CD4-positive, alpha-beta T cell treated with Interleukin-1 beta for 1 hour (primary cell): ENCODE results near the gene PRM2.

ENCODE experiments used
- DNase-seq, 2 donors: peaks; one replicate each; pipeline ENCODE4 v3.0.0-alpha.2; 2020 to 2022

Gene PRM2

DNA sequence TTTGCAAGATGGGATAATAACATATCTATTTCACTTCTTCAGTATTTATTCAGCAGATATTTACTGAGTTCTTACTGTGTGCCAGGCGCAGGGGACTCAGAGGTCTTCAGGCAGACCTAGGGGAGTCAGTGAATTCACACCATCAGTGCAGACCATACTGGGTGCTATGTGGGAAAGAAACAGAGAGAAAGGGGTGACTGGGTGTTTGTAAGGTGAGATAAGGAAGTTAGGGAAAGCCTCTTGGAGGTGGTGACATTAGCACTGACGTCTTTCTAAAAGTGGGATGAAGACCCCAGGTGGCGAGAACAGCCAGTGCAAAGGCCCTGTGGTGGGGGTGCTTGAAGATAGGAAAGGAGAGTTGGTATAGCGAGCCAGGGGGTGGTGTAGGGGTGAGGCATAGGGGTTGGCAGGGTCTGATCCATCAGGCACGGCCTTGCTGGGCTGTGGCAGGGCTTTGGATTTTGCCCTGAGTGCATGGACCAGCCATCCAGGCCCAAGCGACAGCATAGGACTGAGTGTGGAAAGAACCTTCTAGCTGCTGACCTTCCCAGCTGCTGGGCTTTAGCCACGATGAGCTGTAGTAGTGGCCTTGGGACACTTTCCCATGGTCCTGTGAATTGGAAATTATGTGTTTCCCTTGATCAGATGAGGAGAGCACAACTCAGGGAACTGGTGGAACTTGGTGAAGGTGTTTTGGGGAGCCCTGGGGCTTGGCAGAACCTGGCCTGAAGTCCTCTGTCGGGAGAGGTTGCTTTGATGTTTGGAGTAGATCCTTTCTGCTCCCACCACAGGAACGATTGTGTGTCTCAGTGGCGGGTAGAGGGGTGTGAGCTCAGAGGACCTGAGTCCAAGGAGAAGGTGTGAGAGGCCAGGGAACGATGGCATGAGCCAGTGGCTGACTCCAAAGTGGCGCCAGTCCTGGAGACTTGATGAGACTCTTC is 16.4 kb downstream of the PRM2 start:
- DNase-seq, result no peak

GRCh38 chr16:11258553-11259492 is 17.5 kb downstream of the PRM2 start:
- DNase-seq, result peak in 1 of 2 donors; percentile 67

DNA sequence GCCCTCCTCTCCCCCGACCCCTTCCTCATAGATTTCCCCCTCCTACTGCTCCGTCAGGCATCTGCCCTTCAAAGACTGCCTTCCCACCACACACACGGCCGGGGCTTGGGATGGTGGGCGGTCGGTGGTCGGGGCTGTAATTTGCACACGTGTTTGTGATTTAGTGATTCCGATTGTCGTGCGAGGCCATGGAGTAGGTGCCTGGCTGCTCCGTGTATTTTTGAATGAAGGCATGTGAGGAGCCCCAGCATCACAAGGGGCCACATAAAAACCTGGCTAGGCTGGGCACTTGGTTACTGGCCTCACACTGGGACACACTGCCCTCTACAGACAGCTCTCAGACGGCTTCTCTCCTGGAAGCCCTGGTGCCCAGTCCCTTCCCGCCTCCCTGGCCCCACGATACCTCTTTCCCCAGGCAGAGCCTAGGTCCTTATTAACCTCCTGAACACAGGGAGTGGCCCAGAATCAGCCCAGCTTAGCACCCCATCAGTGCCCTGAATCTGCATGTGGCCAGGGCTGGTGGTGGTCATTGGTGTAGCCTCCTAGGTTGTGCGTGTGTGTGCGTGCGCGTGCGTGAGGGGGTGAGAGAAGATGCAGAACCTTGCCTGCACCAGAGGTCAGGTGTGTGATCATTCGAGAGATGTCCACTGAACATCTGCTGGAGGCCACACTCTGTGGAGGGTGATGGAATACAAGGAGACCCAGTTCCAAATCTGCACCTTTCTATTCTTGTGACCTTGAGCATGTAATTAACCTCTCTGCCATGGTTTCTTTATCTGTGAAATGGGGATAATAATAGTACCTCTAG is 18.9 kb downstream of the PRM2 start:
- DNase-seq, result peak; percentile 68 to 69

DNA sequence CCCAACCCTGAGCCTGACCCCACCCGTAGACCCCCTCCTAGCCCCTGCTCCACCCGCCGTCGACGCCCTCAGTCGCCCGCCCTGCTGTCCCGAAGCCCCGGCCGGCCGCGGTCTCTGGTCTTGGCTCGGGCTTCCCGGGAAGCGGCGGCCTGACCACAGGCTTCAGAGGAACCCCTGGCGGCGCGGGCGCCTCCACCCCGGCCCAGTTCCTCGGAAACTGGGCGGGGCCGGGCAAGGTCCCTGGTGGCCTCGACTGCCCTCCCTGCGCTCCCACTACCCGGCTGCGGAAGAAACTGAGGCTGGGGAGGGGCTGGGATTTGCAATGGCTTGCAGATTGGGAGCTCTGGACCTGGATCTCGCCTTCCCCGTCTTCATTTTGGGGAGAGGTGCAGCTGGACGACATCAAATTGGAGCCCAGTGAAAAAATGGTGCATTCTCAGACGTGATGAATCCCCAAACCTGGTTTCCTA is 19.6 kb downstream of the PRM2 start:
- DNase-seq, result no peak

GRCh38 chr16:11255737-11256660 is 20.3 kb downstream of the PRM2 start, which contains the start of gene SOCS1:
TSS of gene SOCS1 (minus strand) at chr16:11256204. CDS start at chr16:11255478, 726 bp downstream.
- DNase-seq, result peak; percentile 88 to 91

GRCh38 chr16:11254913-11255736 is 21.2 kb downstream of the PRM2 start:
- peak; percentile 67 for DNase-seq

GRCh38 chr16:11253995-11254912 is 22.0 kb downstream of the PRM2 start:
- DNase-seq, result no peak

GRCh38 chr16:11253009-11253994 is 23.0 kb downstream of the PRM2 start:
- DNase-seq, result peak; percentile 57 to 64

DNA sequence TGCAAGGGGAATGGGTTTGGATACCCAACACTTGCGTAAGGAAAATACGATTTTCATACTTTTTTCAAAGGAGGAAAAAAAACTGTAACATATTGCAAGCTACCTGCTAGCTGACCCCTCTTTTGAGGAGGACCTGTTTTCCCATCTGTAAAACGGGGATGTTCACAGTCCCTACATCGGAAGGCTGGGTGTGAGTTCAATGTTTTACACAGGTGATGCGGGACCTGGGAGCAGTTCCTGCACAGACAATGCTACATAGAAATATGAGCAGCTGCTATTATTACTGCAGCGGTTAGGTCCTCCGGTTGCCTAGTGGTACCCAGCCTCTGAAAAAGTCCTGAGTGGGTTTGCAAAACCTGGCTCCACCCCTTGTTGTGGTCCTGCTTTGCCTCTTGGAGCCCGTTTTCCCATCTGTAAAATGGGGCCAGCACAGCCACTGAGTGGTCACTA is 23.8 kb downstream of the PRM2 start:
- DNase-seq, result no peak

- peak; percentile 79 for DNase-seq
These were observed 24.5 kb downstream of the PRM2 start for GRCh38 chr16:11251525-11252481.

DNA sequence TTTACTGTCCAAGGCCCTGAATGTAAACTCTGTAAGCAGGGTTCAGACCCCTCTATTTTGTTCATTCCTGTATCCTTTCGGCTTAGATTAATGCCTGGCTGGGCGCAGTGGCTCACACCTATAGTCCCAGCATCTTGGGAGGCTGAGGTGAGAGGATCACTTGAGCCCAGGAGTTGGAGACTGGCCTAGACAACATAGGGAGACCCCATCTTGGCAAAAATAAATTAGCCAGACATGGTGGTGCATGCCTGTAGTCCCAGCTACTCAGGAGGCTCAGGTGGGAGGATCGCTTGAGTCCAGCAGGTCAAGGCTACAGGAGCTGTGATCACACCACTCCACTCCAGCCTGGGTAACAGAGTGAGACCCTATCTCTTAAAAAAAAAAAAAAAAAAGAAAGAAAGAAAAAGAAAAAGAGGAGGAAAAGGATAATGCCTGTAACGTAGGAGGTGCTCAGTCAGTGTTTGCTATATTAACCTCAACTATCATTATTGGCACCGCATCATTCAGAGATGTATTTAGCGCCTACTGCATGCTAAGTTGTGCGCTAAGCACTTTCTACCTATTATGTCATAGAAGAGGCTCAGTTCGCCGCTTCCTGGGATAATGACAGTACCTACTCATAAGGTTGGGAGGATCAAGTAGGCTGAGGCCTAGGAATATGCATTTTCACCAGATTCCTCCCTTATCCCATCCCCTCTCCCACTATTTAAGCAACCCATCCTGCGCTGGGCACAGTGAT is 25.3 kb downstream of the PRM2 start:
- no peak for DNase-seq

DNA sequence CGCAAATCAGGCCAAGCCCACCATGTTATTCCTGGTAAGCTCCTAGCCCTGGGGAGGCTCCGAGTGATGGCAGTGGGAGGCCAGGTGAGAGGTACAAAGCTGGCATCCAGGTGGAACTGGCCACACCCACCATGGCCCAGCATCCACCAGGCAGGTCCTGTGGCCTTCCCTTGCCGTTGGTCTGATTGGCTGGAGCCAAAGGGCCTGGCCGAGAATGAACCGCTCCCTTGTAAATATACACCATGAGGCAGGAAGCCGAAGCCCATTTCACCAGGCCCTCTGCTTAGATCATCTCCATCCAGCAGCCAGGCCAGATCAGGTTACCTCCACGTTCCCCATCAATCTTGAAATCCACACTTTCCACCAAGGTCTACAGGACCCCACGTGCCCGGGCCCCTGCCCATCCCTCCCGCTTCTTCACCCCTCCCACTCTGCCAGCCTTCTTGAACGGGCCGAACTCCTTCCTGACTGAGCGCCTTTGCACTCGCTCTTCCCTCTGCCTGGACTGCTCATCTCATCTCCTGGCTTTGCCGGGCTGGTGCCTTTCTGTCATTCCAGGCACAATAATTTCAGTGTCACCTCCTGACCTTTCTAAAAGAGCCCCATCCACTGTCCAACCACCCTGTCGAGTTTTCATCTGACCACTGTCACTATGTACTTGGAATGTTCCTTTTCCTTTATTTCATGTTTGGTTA is 26.0 kb downstream of the PRM2 start:
- DNase-seq, result no peak

GRCh38 chr16:11249233-11250061 is 26.8 kb downstream of the PRM2 start:
- no peak for DNase-seq

DNA sequence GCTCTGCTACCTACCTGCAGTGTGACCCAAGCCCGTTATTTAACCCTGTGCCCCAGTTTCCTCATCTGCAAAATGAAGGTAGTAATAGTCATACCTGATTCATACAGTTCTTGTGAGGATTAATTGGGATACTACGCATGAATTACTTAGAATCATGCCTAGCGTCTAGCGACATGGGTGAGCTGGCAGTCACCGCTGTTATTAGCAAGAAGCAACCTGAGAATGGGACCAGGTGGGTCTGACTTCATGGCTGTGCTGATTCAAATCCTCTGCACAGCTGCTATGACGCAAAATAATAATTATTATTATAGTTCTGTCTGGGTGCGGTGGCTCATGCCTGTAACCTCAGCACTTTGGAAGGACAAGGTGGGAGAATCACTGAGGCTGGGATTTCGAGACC is 28.1 kb downstream of the PRM2 start:
- no peak for DNase-seq
